Gastroesophageal sphincter (tissue), 3 donors: ENCODE data around the gene PADI2.

Source experiments
- CTCF ChIP-seq, 4 experiments: fragments of 200-600 bp in 2 of 4; fragments of 450-650 bp in 2 of 4; sonication (generic) in 1 of 4; IDR thresholded peaks; one replicate each; pipeline ENCODE4 v1.5.1; 2017 to 2019; ENCODE audit warnings: antibody characterized with exemption in 4 of 4, mild to moderate bottlenecking in 2 of 4, moderate library complexity in 2 of 4
- POLR2AphosphoS5 ChIP-seq: sonication (generic); formaldehyde crosslinking; IDR thresholded peaks from one replicate; pipeline ENCODE4 v1.6.1; 2017; ENCODE audit warnings: antibody characterized with exemption

GRCh38 chr1:17061892-17062291 is 57.4 kb downstream of the PADI2 start:
- TF ChIP-seq CTCF (IDR thresholded peaks at IDR 0.05), result no peak
- TF ChIP-seq POLR2AphosphoS5, result no peak
